A549 treated with CORT108297 at 1 μM for 4 hours (cell line): ENCODE data around the gene ZMYM5. TPM values are rescaled to one million over a fixed set of nuclear protein-coding genes. Genes with fewer than 3 reads are reported as not detected.

ENCODE experiments used
- total RNA-seq: library from RNA; stranded (reverse); fragments of 200-300 nt; extraction: Qiagen RNA extraction; gene quantifications from 5 replicates; pipeline ENCODE4 v1.2.3, GENCODE V29; 2022

The ZMYM5 gene
- total RNA-seq, result 6.0 to 7.2 TPM (median 6.2 TPM) in 5 replicates

DNA sequence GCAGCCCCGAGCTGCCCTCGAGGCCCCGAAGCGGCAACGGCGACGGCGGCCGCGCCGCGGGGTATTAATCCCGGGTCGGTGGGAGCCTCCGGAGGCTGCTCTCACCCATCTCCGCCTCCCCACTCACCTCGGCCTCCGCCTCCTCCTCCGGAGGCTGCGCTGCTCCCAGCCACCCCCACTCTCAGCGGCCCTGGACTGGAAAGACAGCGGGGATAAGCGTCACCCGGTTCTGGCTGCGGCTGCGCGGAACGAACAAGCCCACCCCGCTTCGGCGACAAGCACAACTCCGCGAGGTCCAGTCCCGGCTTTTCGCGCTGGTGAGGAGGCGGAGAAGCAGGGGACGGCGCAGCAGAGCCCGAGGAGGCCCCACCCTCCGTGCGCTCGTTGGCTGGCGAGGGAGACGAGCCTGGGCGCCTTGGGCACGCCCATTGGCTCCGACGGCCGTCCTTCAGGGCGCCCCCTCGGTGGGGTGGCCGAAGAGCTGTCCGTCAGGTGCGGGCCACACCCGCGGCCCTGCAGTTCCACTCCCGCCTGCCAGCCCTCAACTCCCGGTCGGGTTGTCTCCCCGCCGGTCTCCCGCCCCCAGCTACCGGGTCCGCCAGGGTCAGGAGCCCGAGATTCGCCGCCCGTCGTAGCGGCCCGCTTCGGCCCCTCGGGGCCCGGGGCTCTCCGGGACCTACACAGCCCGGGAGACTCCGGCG, at the start of gene ZMYM5:
ZMYM5 (minus strand) TSS at position 327 of the 701 bp plus-strand sequence. CDS start 11,469 bp downstream, outside the sequence.

DNA sequence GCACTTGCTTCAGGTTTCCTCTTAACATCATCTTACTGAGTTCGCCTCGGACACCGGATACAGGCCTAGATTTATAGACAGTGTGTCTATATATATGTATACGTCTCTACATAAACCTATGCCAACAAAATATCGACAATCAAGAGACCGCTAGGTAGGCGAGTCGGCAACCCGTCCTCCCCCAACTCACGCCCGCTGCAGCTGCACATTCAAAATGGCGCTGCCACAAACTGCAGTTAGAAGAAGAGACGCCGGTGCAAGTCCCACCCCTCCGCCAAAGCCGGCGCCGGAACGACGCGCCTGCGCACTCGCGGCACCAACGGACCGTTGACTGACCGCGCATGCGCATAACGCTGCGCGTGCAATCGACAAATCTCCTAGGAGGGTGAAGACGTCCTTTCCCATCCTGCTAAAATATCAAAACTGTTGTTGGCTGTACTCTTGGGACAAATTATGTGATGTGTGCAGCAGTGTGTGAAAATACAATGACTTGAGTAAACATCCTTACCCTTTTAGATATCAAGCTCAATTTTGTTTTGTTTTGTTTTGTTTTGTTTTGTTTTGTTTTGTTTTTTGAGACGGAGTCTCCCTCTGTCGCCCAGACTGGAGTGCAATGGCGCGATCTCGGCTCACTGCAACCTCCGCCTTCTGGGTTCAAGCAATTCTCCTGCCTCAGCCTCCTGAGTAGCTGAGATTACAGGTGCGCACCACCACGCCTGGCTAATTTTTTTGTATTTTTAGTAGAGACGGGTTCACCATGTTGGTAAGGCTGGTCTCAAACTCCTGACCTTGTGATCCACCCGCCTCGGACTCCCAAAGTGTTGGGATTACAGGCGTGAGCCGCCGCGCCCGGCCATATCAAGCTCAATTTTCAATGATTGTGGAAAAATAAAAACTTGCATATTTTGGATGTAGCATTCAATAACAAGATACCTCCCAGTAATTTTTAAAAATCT, 80.4 kb downstream of the ZMYM5 start, which contains the start of gene PSPC1:
PSPC1 (minus strand) TSS at position 219 of the 956 bp plus-strand sequence; CDS start at position 31, 188 bp downstream.

Other genes with a start within 250 kb of the ZMYM5 start
- gene MPHOSPH8, start 230.0 kb downstream of the ZMYM5 start, total RNA-seq, result 11.8 to 15.6 TPM (median 13.3 TPM) in 5 replicates
- 40.6 to 43.7 TPM (median 42.7 TPM) in 5 replicates for gene PSPC1, start 80.7 kb downstream of the ZMYM5 start, total RNA-seq
- gene ZMYM2, start 95.1 kb upstream of the ZMYM5 start, total RNA-seq, result 15.0 to 19.1 TPM (median 18.2 TPM) in 5 replicates